ENCODE data around the gene PODN.

Gene PODN

DNA sequence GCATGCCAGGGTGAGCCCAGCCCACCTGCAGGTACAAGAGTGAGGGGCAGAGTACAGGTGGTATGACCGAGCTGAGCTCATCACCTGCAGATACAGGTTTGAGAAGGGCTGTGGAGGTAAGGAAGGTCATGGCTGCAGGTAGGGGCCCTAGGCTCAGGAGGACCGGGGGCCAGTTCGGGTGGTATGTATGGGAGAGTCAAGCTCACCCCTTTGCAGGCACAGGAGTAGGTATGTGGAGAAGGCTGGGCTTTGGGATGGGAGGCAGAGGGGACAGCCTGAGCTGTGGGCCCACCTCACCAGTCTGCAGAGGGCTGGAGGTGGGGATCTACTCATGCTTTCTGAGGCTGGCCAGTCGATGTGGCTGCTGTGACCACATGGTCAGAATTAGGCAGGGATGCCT, 17.2 kb downstream of the PODN start:
- DNase-seq (ENCODE audit: low read depth in 1 of 2, low spot score in 1 of 2): no peak

DNA sequence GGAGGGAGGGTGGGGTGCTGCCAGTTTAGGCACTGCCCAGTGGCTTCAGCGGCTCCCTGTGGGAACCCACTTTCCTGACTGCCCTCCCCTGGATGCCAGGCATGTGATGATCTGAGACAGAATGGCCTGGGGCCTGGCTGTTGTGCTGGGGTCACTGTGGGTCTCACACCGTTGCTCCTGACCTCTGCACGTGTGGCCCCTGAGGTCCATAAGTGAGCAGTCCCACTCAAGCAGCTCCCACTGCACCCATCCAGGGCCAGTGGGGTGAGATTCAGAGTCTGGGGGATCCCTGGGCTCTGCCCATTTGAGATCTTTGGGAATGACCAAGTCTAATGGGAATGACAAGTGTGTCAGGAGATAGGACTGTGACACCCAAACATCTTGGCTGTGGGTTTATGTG, 18.0 kb downstream of the PODN start:
- no peak for DNase-seq (ENCODE audit: low read depth in 1 of 2, low spot score in 1 of 2)
- no peaks in the 10 kb centered on the region for H3K27me3 ChIP-seq (ENCODE audit: insufficient read depth, poor library complexity, severe bottlenecking)
- TF ChIP-seq GABPA (IDR thresholded peaks at IDR 0.05; ENCODE audit: low read depth) (no peak), SPI1 (IDR thresholded peaks at IDR 0.05; ENCODE audit: borderline replicate concordance, low read depth) (no peak), POLR2AphosphoS5 (IDR thresholded peaks at IDR 0.05; ENCODE audit: low read depth) (no peak)
- TF ChIP-seq, protein P1, sequence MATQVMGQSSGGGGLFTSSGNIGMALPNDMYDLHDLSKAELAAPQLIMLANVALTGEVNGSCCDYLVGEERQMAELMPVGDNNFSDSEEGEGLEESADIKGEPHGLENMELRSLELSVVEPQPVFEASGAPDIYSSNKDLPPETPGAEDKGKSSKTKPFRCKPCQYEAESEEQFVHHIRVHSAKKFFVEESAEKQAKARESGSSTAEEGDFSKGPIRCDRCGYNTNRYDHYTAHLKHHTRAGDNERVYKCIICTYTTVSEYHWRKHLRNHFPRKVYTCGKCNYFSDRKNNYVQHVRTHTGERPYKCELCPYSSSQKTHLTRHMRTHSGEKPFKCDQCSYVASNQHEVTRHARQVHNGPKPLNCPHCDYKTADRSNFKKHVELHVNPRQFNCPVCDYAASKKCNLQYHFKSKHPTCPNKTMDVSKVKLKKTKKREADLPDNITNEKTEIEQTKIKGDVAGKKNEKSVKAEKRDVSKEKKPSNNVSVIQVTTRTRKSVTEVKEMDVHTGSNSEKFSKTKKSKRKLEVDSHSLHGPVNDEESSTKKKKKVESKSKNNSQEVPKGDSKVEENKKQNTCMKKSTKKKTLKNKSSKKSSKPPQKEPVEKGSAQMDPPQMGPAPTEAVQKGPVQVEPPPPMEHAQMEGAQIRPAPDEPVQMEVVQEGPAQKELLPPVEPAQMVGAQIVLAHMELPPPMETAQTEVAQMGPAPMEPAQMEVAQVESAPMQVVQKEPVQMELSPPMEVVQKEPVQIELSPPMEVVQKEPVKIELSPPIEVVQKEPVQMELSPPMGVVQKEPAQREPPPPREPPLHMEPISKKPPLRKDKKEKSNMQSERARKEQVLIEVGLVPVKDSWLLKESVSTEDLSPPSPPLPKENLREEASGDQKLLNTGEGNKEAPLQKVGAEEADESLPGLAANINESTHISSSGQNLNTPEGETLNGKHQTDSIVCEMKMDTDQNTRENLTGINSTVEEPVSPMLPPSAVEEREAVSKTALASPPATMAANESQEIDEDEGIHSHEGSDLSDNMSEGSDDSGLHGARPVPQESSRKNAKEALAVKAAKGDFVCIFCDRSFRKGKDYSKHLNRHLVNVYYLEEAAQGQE (IDR thresholded peaks at IDR 0.05; ENCODE audit: insufficient replicate concordance, low read depth): no peak
- TF ChIP-seq, protein P2, sequence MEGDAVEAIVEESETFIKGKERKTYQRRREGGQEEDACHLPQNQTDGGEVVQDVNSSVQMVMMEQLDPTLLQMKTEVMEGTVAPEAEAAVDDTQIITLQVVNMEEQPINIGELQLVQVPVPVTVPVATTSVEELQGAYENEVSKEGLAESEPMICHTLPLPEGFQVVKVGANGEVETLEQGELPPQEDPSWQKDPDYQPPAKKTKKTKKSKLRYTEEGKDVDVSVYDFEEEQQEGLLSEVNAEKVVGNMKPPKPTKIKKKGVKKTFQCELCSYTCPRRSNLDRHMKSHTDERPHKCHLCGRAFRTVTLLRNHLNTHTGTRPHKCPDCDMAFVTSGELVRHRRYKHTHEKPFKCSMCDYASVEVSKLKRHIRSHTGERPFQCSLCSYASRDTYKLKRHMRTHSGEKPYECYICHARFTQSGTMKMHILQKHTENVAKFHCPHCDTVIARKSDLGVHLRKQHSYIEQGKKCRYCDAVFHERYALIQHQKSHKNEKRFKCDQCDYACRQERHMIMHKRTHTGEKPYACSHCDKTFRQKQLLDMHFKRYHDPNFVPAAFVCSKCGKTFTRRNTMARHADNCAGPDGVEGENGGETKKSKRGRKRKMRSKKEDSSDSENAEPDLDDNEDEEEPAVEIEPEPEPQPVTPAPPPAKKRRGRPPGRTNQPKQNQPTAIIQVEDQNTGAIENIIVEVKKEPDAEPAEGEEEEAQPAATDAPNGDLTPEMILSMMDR (IDR thresholded peaks at IDR 0.05; ENCODE audit: insufficient read depth, low read length): no peak
- no peak overlapping the region for H3K4me3 ChIP-seq (replicated peaks; ENCODE audit: insufficient read depth, low read length)
- no peak overlapping the region for H3K27ac ChIP-seq (replicated peaks)

More for the DNA sequence above, 17.2 kb downstream of the PODN start:
- H3K27ac ChIP-seq (replicated peaks): no peak overlapping the region
- H3K27me3 ChIP-seq (ENCODE audit: insufficient read depth, poor library complexity, severe bottlenecking): no peaks in the 10 kb centered on the region
- H3K4me3 ChIP-seq (replicated peaks; ENCODE audit: insufficient read depth, low read length): no peak overlapping the region
- TF ChIP-seq POLR2AphosphoS5 (IDR thresholded peaks at IDR 0.05; ENCODE audit: low read depth) (no peak), GABPA (IDR thresholded peaks at IDR 0.05; ENCODE audit: low read depth) (no peak)
- TF ChIP-seq, protein P1 (IDR thresholded peaks at IDR 0.05; ENCODE audit: insufficient replicate concordance, low read depth): no peak
- TF ChIP-seq, protein P2 (IDR thresholded peaks at IDR 0.05; ENCODE audit: insufficient read depth, low read length): no peak

DNA sequence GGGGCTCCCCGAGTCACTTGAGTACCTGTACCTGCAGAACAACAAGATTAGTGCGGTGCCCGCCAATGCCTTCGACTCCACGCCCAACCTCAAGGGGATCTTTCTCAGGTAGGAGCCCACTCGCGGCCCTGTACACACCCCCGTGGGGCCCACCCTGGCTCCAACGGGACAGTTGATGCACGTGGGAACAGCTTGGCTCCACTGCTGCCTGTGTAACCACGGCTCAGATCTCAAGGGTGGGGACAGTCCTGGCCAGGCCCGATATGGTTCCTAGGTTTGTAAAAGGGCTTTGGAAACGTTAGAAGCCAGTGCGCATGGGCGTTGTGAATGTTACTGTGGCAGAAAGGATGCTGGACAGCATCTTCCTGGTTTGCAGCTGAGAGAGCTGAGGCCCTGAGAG, 18.8 kb downstream of the PODN start:
- TF ChIP-seq, protein P1 (IDR thresholded peaks at IDR 0.05; ENCODE audit: insufficient replicate concordance, low read depth): no peak
- TF ChIP-seq SPI1 (IDR thresholded peaks at IDR 0.05; ENCODE audit: borderline replicate concordance, low read depth) (no peak), POLR2AphosphoS5 (IDR thresholded peaks at IDR 0.05; ENCODE audit: low read depth) (no peak), GABPA (IDR thresholded peaks at IDR 0.05; ENCODE audit: low read depth) (no peak)
- TF ChIP-seq, protein P2 (IDR thresholded peaks at IDR 0.05; ENCODE audit: insufficient read depth, low read length): no peak
- H3K27me3 ChIP-seq (ENCODE audit: insufficient read depth, poor library complexity, severe bottlenecking): no peaks in the 10 kb centered on the region
- no peak overlapping the region for H3K27ac ChIP-seq (replicated peaks)
- DNase-seq (ENCODE audit: low read depth in 1 of 2, low spot score in 1 of 2): no peak
- no peak overlapping the region for H3K4me3 ChIP-seq (replicated peaks; ENCODE audit: insufficient read depth, low read length)

Measured in HL-60 (cell line).